Astrocyte of the spinal cord (primary cell): ENCODE results near the gene ABHD6.

Experiments
- DNase-seq: peaks from one replicate; pipeline ENCODE4 v3.0.0; 2011; ENCODE audit warnings: low read depth, low spot score
- H3K4me3 ChIP-seq: 2 replicates; pipeline ENCODE4 v1.5.1; 2011; ENCODE audit warnings: low read depth, mild to moderate bottlenecking, low read length, moderate library complexity
- in situ Hi-C: cut with HindIII; loops from 2 replicates; pipeline ENCODE4 v1.10.0; 2017; ENCODE audit warnings: low sequenced_read_pairs
- TF ChIP-seq, protein P1 (sequence below): IDR thresholded peaks from 2 replicates; pipeline ENCODE4 v1.5.1; 2012; ENCODE audit warnings: low read depth, mild to moderate bottlenecking, low read length, inconsistent platforms

ABHD6 gene

DNA sequence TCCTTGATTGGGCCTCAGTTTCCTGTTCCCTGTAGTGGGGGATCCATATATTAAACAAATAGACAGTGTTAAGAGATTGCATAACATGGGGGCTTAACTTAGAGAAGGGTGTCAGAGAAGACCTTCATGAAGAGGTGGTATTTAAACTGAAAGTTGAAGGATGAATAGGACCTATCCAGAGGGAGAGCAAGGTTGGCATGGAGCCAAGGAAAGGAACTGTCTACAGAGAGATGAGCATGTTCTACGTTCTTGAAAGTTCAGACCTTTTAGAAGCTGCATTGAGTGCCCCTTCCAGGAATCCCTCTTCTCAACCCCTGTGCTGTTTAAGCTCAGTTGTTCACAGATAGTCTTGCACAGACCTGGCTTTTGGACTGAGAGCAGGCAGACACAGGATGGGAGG is 71.1 kb downstream of the ABHD6 start:
- no peak overlapping the region for H3K4me3 ChIP-seq
- in situ Hi-C loops, result no loop called here
- DNase-seq, result no peak
- TF ChIP-seq, protein P1, sequence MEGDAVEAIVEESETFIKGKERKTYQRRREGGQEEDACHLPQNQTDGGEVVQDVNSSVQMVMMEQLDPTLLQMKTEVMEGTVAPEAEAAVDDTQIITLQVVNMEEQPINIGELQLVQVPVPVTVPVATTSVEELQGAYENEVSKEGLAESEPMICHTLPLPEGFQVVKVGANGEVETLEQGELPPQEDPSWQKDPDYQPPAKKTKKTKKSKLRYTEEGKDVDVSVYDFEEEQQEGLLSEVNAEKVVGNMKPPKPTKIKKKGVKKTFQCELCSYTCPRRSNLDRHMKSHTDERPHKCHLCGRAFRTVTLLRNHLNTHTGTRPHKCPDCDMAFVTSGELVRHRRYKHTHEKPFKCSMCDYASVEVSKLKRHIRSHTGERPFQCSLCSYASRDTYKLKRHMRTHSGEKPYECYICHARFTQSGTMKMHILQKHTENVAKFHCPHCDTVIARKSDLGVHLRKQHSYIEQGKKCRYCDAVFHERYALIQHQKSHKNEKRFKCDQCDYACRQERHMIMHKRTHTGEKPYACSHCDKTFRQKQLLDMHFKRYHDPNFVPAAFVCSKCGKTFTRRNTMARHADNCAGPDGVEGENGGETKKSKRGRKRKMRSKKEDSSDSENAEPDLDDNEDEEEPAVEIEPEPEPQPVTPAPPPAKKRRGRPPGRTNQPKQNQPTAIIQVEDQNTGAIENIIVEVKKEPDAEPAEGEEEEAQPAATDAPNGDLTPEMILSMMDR, result no peak

DNA sequence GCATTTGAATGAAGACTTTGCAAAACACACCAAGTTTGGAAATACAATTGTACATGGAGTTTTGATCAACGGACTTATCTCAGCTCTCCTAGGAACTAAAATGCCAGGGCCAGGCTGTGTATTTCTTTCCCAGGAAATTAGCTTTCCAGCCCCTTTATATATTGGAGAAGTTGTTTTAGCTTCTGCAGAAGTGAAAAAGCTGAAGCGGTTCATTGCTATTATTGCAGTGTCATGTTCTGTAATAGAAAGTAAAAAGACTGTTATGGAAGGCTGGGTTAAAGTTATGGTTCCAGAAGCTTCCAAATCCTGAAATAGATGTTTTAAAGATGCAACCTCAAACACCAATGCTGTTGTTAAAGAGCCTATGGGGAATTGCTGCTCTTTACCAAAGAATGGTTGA is 80.2 kb downstream of the ABHD6 start:
- no peak overlapping the region for H3K4me3 ChIP-seq
- DNase-seq, result no peak
- TF ChIP-seq, protein P1, result no peak
- in situ Hi-C loops, result no loop called here

GRCh38 chr3:58321791-58322190 is 84.2 kb downstream of the ABHD6 start:
- in situ Hi-C loops, result no loop called here
- TF ChIP-seq, protein P1, result no peak
- DNase-seq, result no peak
- no peak overlapping the region for H3K4me3 ChIP-seq

DNA sequence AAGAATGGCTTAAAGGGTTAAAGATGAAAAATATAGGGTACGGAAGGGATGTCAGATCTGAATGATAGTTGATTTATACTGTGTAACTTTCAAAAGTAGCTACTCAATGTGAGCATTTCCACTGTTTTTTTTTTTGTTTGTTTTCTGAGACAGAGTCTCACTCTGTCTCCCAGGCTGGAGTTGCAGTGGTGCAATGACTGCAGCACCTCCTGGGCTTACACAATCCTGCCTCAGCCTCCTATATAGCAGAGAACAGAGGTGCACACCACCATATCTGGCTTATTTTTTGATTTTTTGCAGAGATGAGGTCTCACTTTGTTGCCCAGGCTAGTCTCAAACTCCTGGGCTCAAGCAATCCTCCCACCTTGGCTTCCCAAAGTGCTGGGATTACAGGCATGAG is 85.2 kb downstream of the ABHD6 start:
- TF ChIP-seq, protein P1, result no peak
- in situ Hi-C loops, result no loop called here
- DNase-seq, result no peak
- H3K4me3 ChIP-seq, result no peak overlapping the region

DNA sequence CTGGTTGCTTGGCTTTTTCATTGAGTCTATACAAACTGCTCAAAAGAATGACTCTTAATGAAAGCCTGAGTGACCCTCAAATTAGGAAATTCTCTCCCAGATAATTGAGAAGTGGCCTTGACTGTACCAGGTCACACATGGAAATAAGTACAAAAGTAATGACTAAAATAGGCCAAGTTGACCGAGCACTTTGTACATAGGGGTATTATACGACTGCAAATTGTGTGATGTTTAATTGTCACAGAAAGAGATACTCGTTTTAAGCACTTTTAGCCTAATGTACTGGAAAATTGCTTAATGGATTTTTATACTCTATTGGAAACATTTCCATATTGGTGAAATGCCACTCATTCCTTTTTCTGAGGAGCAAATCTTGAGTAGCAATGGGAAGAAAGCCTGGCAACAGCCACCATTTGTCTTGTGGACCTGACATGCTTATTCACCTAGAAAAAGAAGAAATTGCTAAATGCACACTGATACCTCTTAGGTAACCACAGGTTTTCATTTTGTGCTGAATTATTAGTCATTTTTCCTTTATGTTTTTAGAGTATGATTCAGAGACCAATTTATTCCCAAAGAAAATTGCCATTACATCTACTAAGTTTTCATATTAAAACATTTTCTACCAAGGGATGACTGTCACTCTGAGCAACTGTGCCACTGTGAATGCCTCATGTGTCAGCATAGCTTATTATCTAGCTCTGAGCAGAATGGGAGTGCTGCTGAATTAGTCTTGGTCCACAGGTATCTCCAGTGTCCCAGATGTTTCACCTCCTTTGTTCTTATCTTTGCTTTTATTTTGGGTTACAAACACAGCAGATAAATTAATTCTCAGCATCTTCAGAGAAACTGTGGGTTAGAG is 86.2 kb downstream of the ABHD6 start:
- TF ChIP-seq, protein P1, result no peak
- in situ Hi-C loops, result no loop called here
- no peak overlapping the region for H3K4me3 ChIP-seq
- DNase-seq, result no peak

- in situ Hi-C loops, result no loop called here
- TF ChIP-seq, protein P1, result no peak
Measured at GRCh38 chr3:58324391-58325390, 87.1 kb downstream of the ABHD6 start.

More at GRCh38 chr3:58324391-58325390, 87.1 kb downstream of the ABHD6 start:
- peak; percentile 37 for DNase-seq
- H3K4me3 ChIP-seq, result no peak overlapping the region
